GM19395 (cell line): ENCODE results near the gene KIR2DL4.
"Not testable (repeated sequence)": the region's sequence is repeated elsewhere in the genome, so short reads cannot be mapped to it uniquely, and the experiment has no call there.

Source experiments
- ATAC-seq: cut with Tn5 transposase; IDR thresholded peaks from one replicate; pipeline ENCODE4 v1.9.1; 2021; ENCODE audit warnings: mild to moderate bottlenecking, moderate library complexity; ENCODE audit not compliant: unreplicated experiment

KIR2DL4 gene

GRCh38 chr19:54803410-54803809, at the start of gene KIR2DL4:
Gene KIR2DL4 (plus strand): TSS chr19:54803610. CDS start chr19:54803652, 42 bp downstream.
- ATAC-seq = no peak

- ATAC-seq = not testable (repeated sequence)
Observed at GRCh38 chr19:54756204-54757110, 47.0 kb upstream of the KIR2DL4 start.

GRCh38 chr19:54758577-54758976, 44.8 kb upstream of the KIR2DL4 start:
- ATAC-seq = not testable (repeated sequence)

GRCh38 chr19:54764219-54764618, 39.2 kb upstream of the KIR2DL4 start:
- not testable (repeated sequence) for ATAC-seq

- not testable (repeated sequence) for ATAC-seq
Observed at GRCh38 chr19:54766464-54766863, 36.9 kb upstream of the KIR2DL4 start.

GRCh38 chr19:54769646-54770045, 33.8 kb upstream of the KIR2DL4 start, which contains the start of gene KIR2DL1:
Gene KIR2DL1 (plus strand): TSS chr19:54769793. CDS start chr19:54769851, 58 bp downstream.
- not testable (repeated sequence) for ATAC-seq

GRCh38 chr19:54770511-54770910, 32.9 kb upstream of the KIR2DL4 start:
- ATAC-seq = not testable (repeated sequence)

- not testable (repeated sequence) for ATAC-seq
Observed at GRCh38 chr19:54771018-54771960, 32.1 kb upstream of the KIR2DL4 start.

GRCh38 chr19:54772666-54773065, 30.7 kb upstream of the KIR2DL4 start:
- ATAC-seq = not testable (repeated sequence)

- not testable (repeated sequence) for ATAC-seq
Observed at GRCh38 chr19:54775095-54775815, 28.2 kb upstream of the KIR2DL4 start.

GRCh38 chr19:54775830-54776229, 27.6 kb upstream of the KIR2DL4 start:
- not testable (repeated sequence) for ATAC-seq

- ATAC-seq = not testable (repeated sequence)
Observed at GRCh38 chr19:54777851-54778250, 25.6 kb upstream of the KIR2DL4 start.

- not testable (repeated sequence) for ATAC-seq
Observed at GRCh38 chr19:54778896-54779295, 24.5 kb upstream of the KIR2DL4 start.

- ATAC-seq = not testable (repeated sequence)
Observed at GRCh38 chr19:54782916-54783315, 20.5 kb upstream of the KIR2DL4 start.

GRCh38 chr19:54786091-54786723, 17.2 kb upstream of the KIR2DL4 start:
- ATAC-seq = not testable (repeated sequence)

- not testable (repeated sequence) for ATAC-seq
Observed at GRCh38 chr19:54788154-54788553, 15.3 kb upstream of the KIR2DL4 start.

- ATAC-seq = no peak
Observed at GRCh38 chr19:54790711-54791110, 12.7 kb upstream of the KIR2DL4 start.

GRCh38 chr19:54791476-54791875, 11.9 kb upstream of the KIR2DL4 start:
- ATAC-seq = no peak

- ATAC-seq = no peak
Observed at GRCh38 chr19:54792814-54793213, 10.6 kb upstream of the KIR2DL4 start.

- no peak for ATAC-seq
Observed at GRCh38 chr19:54795758-54796157, 7.7 kb upstream of the KIR2DL4 start.
